ENCODE data around the gene MED9. TPM values are rescaled to one million over a fixed set of nuclear protein-coding genes. Genes with fewer than 3 reads are reported as not detected.
A peak's percentile ranks its signal among the peaks of the same experiment; 100 is the strongest.
"Not testable (repeated sequence)": the region's sequence is repeated elsewhere in the genome, so short reads cannot be mapped to it uniquely, and the experiment has no call there.

MED9 gene
- total RNA-seq, 2 experiments from 2014 or later = 14.9 to 15.0 TPM

DNA sequence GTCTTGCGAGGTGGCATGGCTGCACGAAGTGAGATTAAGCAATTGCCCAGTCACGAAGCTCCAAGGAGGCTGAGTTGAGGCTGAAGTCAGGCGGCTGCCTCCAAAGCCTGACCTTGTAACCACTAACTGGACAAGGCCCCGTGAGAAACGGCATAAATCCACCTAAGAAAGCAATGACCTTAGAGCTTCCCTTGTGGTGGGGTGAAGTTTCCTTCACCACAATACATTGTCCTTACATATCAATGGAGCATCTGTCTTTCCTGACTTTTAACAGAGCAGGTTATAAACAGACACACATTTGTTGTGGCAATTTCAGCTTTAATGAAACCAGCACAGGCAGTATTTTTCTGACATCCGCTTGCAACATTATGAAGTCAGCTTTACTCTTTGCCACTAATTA lies 2.5 kb upstream of the MED9 start:
- Mint-ChIP-seq H3K27ac (no peak overlapping the region), H3K4me1 (ENCODE audit: low read depth) (peaks cover 27% of the 10 kb centered on the region), H3K9me3 (ENCODE audit: insufficient read depth) (no peaks in the 10 kb centered on the region), H3K27me3 (ENCODE audit: low read depth) (peaks cover 24% of the 10 kb centered on the region), H3K36me3 (ENCODE audit: low read depth) (peaks cover 2% of the 10 kb centered on the region), H3K4me3 (no peak overlapping the region)
- ChIA-PET CTCF (no interaction called here), POLR2A (no interaction called here)
- ATAC-seq = no peak
- no peak for DNase-seq

DNA sequence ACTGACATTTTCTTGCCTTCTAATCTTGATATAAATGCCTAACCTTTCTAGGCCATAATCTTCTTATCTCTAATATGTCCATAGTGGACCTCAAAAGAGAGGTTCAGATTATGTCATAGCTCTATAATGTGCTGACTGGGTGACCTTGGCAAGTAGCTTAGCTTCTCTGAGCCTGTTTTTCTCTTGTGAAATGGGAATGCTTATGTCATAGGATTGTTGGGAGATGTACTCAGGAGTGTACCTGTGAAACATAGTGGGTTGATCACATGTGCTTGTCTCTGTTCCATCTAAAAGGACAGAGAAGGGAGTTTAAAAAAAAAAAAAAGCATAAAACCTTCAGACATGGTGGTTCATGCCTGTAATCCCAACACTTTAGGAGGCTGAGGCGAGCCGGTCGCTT lies 2.4 kb downstream of the MED9 start:
- Mint-ChIP-seq H3K27me3 (ENCODE audit: low read depth) (peaks cover 3% of the 10 kb centered on the region), H3K36me3 (ENCODE audit: low read depth) (peaks cover 19% of the 10 kb centered on the region), H3K4me3 (peak overlapping the region; percentile 7), H3K27ac (no peak overlapping the region), H3K4me1 (ENCODE audit: low read depth) (peaks cover 61% of the 10 kb centered on the region), H3K9me3 (ENCODE audit: insufficient read depth) (no peaks in the 10 kb centered on the region)
- ATAC-seq (no peak), DNase-seq (no peak)
- ChIA-PET CTCF (interaction anchor here (1.0 kb wide), 1 partner anchor 18 kb away, joined by 4 read pairs; no protein-coding TSS in a partner anchor), POLR2A (no interaction called here)

- Mint-ChIP-seq H3K4me3 (no peak overlapping the region), H3K9me3 (ENCODE audit: insufficient read depth) (no peaks in the 10 kb centered on the region), H3K27me3 (ENCODE audit: low read depth) (no peaks in the 10 kb centered on the region), H3K36me3 (ENCODE audit: low read depth) (peaks cover 27% of the 10 kb centered on the region), H3K27ac (peak overlapping the region; percentile 45), H3K4me1 (ENCODE audit: low read depth) (peaks cover 71% of the 10 kb centered on the region)
- CTCF ChIA-PET = interaction anchor here (1.2 kb wide), 1 partner anchor 16 kb away, joined by 3 read pairs; no protein-coding TSS in a partner anchor
- ATAC-seq (no peak), DNase-seq (no peak)
- POLR2A ChIA-PET = no interaction called here
Measured at GRCh38 chr17:17480593-17481148, 3.9 kb downstream of the MED9 start.

GRCh38 chr17:17481860-17482259 lies 5.1 kb downstream of the MED9 start:
- Mint-ChIP-seq H3K36me3 (ENCODE audit: low read depth) (peaks cover 36% of the 10 kb centered on the region), H3K27ac (no peak overlapping the region), H3K4me1 (ENCODE audit: low read depth) (peaks cover 68% of the 10 kb centered on the region), H3K9me3 (ENCODE audit: insufficient read depth) (no peaks in the 10 kb centered on the region), H3K27me3 (ENCODE audit: low read depth) (no peaks in the 10 kb centered on the region), H3K4me3 (no peak overlapping the region)
- ATAC-seq (no peak), DNase-seq (no peak)
- CTCF ChIA-PET = interaction anchor here (0.9 to 1.0 kb wide), 2 partner anchors 15 to 160 kb away, joined by 3 to 5 read pairs; partner anchors contain the start of gene RASD1
- POLR2A ChIA-PET = interaction anchor here (0.5 kb wide), 1 partner anchor 35 kb away, joined by 3 read pairs; no protein-coding TSS in a partner anchor

DNA sequence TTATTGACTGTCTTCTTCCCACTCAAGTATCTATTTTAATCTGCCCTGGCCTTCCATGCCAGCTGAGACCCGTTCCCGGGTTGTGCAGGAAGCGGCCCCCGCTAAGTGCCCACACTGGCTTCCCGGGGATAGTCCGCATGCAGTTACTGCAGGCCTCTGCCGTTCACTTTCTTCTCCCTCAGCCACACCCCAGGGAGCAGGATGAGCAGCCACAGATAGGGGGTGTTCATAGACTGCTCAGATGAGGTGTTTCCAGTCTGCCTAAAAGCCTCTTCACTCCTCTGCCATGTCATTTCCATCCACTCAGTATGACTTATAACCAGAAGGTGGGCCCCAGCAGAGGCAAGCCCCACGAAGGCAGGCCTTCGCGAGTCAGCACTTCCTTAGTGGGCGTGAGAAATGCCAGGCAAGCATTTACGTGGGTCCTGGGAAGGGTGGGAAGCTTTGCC lies 7.7 kb downstream of the MED9 start:
- ChIA-PET CTCF (interaction anchor here (1.0 to 1.3 kb wide), 2 partner anchors 12 to 125 kb away, joined by 3 read pairs; partner anchors contain the start of gene RASD1), POLR2A (no interaction called here)
- no peaks in the 10 kb centered on the region for H3K9me3 Mint-ChIP-seq (ENCODE audit: insufficient read depth)
- peaks cover 66% of the 10 kb centered on the region for H3K4me1 Mint-ChIP-seq (ENCODE audit: low read depth)
- DNase-seq (peak; percentile 32), ATAC-seq (peak; percentile 72)
- no peak overlapping the region for H3K4me3 Mint-ChIP-seq
- peaks cover 54% of the 10 kb centered on the region for H3K36me3 Mint-ChIP-seq (ENCODE audit: low read depth)
- H3K27me3 Mint-ChIP-seq (ENCODE audit: low read depth) = no peaks in the 10 kb centered on the region
- H3K27ac Mint-ChIP-seq = peak overlapping the region; percentile 53

GRCh38 chr17:17485420-17485819 lies 8.6 kb downstream of the MED9 start:
- no peaks in the 10 kb centered on the region for H3K9me3 Mint-ChIP-seq (ENCODE audit: insufficient read depth)
- H3K36me3 Mint-ChIP-seq (ENCODE audit: low read depth) = peaks cover 52% of the 10 kb centered on the region
- CTCF ChIA-PET = no interaction called here
- no peaks in the 10 kb centered on the region for H3K27me3 Mint-ChIP-seq (ENCODE audit: low read depth)
- H3K27ac Mint-ChIP-seq = peak overlapping the region; percentile 25
- POLR2A ChIA-PET = no interaction called here
- DNase-seq (no peak), ATAC-seq (no peak)
- no peak overlapping the region for H3K4me3 Mint-ChIP-seq
- peaks cover 60% of the 10 kb centered on the region for H3K4me1 Mint-ChIP-seq (ENCODE audit: low read depth)

DNA sequence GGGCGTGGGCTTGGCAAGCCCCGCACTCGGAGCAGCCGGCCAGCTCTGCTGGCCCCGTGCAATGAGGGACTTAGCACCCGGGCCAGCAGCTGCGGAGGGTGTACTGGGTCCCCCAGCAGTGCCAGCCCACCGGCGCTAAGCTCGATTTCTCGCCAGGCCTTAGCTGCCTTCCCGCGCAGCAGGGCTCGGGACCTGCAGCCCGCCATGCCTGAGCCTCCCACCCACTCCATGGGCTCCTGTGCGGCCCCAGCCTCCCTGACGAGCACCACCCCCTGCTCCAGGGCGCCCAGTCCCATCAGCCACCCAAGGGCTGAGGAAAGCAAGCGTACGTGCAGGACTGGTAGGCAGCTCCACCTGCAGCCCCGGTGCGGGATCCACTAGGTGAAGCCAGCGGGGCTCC lies 9.6 kb downstream of the MED9 start:
- H3K27me3 Mint-ChIP-seq (ENCODE audit: low read depth); H3K4me3 Mint-ChIP-seq; H3K9me3 Mint-ChIP-seq (ENCODE audit: insufficient read depth); ATAC-seq; DNase-seq; H3K27ac Mint-ChIP-seq; POLR2A ChIA-PET: not testable (repeated sequence)
- CTCF ChIA-PET = interaction anchor here (2.0 kb wide), 1 partner anchor 10 kb away, joined by 10 read pairs; the partner anchor contains the start of gene RASD1
- Mint-ChIP-seq H3K4me1 (ENCODE audit: low read depth) (peaks cover 52% of the 10 kb centered on the region), H3K36me3 (ENCODE audit: low read depth) (peaks cover 53% of the 10 kb centered on the region)

- H3K4me3 Mint-ChIP-seq = no peak overlapping the region
- no peak for ATAC-seq
- peaks cover 58% of the 10 kb centered on the region for H3K36me3 Mint-ChIP-seq (ENCODE audit: low read depth)
- H3K9me3 Mint-ChIP-seq (ENCODE audit: insufficient read depth) = no peaks in the 10 kb centered on the region
- peaks cover 39% of the 10 kb centered on the region for H3K4me1 Mint-ChIP-seq (ENCODE audit: low read depth)
- POLR2A ChIA-PET = no interaction called here
- CTCF ChIA-PET = no interaction called here
- DNase-seq = no peak
- H3K27ac Mint-ChIP-seq = peak overlapping the region; percentile 22
- no peaks in the 10 kb centered on the region for H3K27me3 Mint-ChIP-seq (ENCODE audit: low read depth)
Measured at GRCh38 chr17:17487998-17488397, 11.2 kb downstream of the MED9 start.

GRCh38 chr17:17491031-17491471 lies 14.3 kb downstream of the MED9 start:
- H3K9me3 Mint-ChIP-seq (ENCODE audit: insufficient read depth) = no peaks in the 10 kb centered on the region
- no peak overlapping the region for H3K27ac Mint-ChIP-seq
- no peak overlapping the region for H3K4me3 Mint-ChIP-seq
- ChIA-PET POLR2A (interaction anchor here (1.1 kb wide), 1 partner anchor 14 kb away, joined by 3 read pairs; the partner anchor contains the start of gene MED9), CTCF (interaction anchor here (0.9 to 2.1 kb wide), 3 partner anchors 77 to 151 kb away, joined by 3 to 6 read pairs (median 4); no protein-coding TSS in a partner anchor)
- peaks cover 16% of the 10 kb centered on the region for H3K27me3 Mint-ChIP-seq (ENCODE audit: low read depth)
- DNase-seq (no peak), ATAC-seq (no peak)
- H3K4me1 Mint-ChIP-seq (ENCODE audit: low read depth) = peaks cover 39% of the 10 kb centered on the region
- H3K36me3 Mint-ChIP-seq (ENCODE audit: low read depth) = peaks cover 53% of the 10 kb centered on the region

GRCh38 chr17:17491546-17491988 lies 14.8 kb downstream of the MED9 start:
- no peaks in the 10 kb centered on the region for H3K9me3 Mint-ChIP-seq (ENCODE audit: insufficient read depth)
- ChIA-PET CTCF (interaction anchor here (0.9 to 2.1 kb wide), 3 partner anchors 77 to 151 kb away, joined by 4 to 6 read pairs (median 4); no protein-coding TSS in a partner anchor), POLR2A (no interaction called here)
- H3K4me3 Mint-ChIP-seq = no peak overlapping the region
- peaks cover 16% of the 10 kb centered on the region for H3K27me3 Mint-ChIP-seq (ENCODE audit: low read depth)
- H3K36me3 Mint-ChIP-seq (ENCODE audit: low read depth) = peaks cover 51% of the 10 kb centered on the region
- peaks cover 39% of the 10 kb centered on the region for H3K4me1 Mint-ChIP-seq (ENCODE audit: low read depth)
- no peak for ATAC-seq
- H3K27ac Mint-ChIP-seq = no peak overlapping the region
- DNase-seq = no peak

GRCh38 chr17:17492085-17492484 lies 15.3 kb downstream of the MED9 start:
- peaks cover 16% of the 10 kb centered on the region for H3K27me3 Mint-ChIP-seq (ENCODE audit: low read depth)
- DNase-seq (no peak), ATAC-seq (no peak)
- POLR2A ChIA-PET = no interaction called here
- no peak overlapping the region for H3K4me3 Mint-ChIP-seq
- H3K27ac Mint-ChIP-seq = no peak overlapping the region
- H3K9me3 Mint-ChIP-seq (ENCODE audit: insufficient read depth) = no peaks in the 10 kb centered on the region
- H3K36me3 Mint-ChIP-seq (ENCODE audit: low read depth) = peaks cover 46% of the 10 kb centered on the region
- CTCF ChIA-PET = interaction anchor here (1.0 to 2.1 kb wide), 2 partner anchors 76 to 136 kb away, joined by 4 to 6 read pairs; no protein-coding TSS in a partner anchor
- peaks cover 35% of the 10 kb centered on the region for H3K4me1 Mint-ChIP-seq (ENCODE audit: low read depth)

DNA sequence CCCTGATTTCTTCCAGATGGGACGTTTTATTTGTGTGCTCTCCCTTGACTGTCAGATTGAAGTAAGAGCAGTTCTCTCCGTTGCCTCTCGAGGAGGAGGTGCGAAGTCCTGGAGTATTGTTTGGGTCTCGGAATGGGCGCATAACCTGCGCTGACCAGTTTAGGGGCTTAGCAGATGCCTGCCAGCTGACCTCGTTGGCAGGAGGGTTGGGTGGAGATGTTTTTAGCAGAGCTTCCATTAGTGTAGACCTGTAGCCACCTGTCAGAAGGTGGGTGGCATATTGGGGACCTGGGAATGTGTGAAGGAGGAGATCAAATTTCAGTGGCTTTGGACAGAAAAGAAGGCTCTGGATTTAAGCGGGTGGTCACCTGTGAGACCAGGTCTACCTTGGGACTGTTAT lies 15.8 kb downstream of the MED9 start:
- Mint-ChIP-seq H3K4me3 (no peak overlapping the region), H3K9me3 (ENCODE audit: insufficient read depth) (no peaks in the 10 kb centered on the region), H3K36me3 (ENCODE audit: low read depth) (peaks cover 41% of the 10 kb centered on the region), H3K27me3 (ENCODE audit: low read depth) (peaks cover 19% of the 10 kb centered on the region), H3K27ac (no peak overlapping the region), H3K4me1 (ENCODE audit: low read depth) (peaks cover 34% of the 10 kb centered on the region)
- DNase-seq (no peak), ATAC-seq (no peak)
- ChIA-PET POLR2A (no interaction called here), CTCF (interaction anchor here (1.0 kb wide), 1 partner anchor 137 kb away, joined by 4 read pairs; no protein-coding TSS in a partner anchor)
